Measurements from ENCODE around the gene PAX5. TPM values are rescaled to one million over a fixed set of nuclear protein-coding genes. Genes with fewer than 3 reads are reported as not detected.

Gene PAX5
- total and polyA plus RNA-seq, 2 of the 13 experiments (the other 11 are each of a cell fraction or from before 2014, with no cell fraction given) = not detected

- no peak overlapping the region for H3K9ac ChIP-seq (ENCODE audit: insufficient read depth, low read depth, low read length)
- no peak overlapping the region for H3K4me3 ChIP-seq (replicated peaks in 1 of 3; ENCODE audit: insufficient read depth in 1 of 3, low read depth in 2 of 3, low read length in 3 of 3)
- H3K36me3 ChIP-seq (replicated peaks in 1 of 2; ENCODE audit: control insufficient read depth in 1 of 2, insufficient read depth in 2 of 2, low read length in 2 of 2) = no peaks in the 10 kb centered on the region
- H3K4me2 ChIP-seq (ENCODE audit: low read depth, low read length) = no peak overlapping the region
- H4K20me1 ChIP-seq (ENCODE audit: insufficient read depth, low read length) = no peaks in the 10 kb centered on the region
- DNase-seq (ENCODE audit: low spot score) (no peak), FAIRE-seq (no peak), ATAC-seq (no peak)
- no peak overlapping the region for H3K27ac ChIP-seq (ENCODE audit: extremely low read length, insufficient read depth, low read length)
- intact Hi-C loops (cut with micrococcal nuclease; ENCODE audit: unreplicated experiment) = no loop called here
- H3K4me1 ChIP-seq (ENCODE audit: insufficient read depth, low read length) = no peaks in the 10 kb centered on the region
- TF ChIP-seq SKI (IDR thresholded peaks at IDR 0.05; ENCODE audit: partially characterized antibody) (no peak), SALL1 (CRISPR knock-in tag; IDR thresholded peaks at IDR 0.05) (no peak), ZNF841 (CRISPR knock-in tag; IDR thresholded peaks at IDR 0.05; ENCODE audit: borderline replicate concordance) (no peak), ZNF639 (CRISPR knock-in tag; conservative IDR thresholded peaks at IDR 0.05) (no peak), ARNT2 (CRISPR knock-in tag; IDR thresholded peaks at IDR 0.05; ENCODE audit: low read depth) (no peak), ETV6 (CRISPR knock-in tag; conservative IDR thresholded peaks at IDR 0.05) (no peak), GTF2F1 (IDR thresholded peaks at IDR 0.05; ENCODE audit: low read length) (no peak), FOXO1 (CRISPR knock-in tag; IDR thresholded peaks at IDR 0.05) (no peak), SNAI1 (CRISPR knock-in tag; IDR thresholded peaks at IDR 0.05; ENCODE audit: borderline replicate concordance) (no peak), TARDBP (CRISPR knock-in tag; IDR thresholded peaks at IDR 0.05) (no peak), ZNF143 (CRISPR knock-in tag; IDR thresholded peaks at IDR 0.05) (no peak), SRY (CRISPR knock-in tag; IDR thresholded peaks at IDR 0.05) (no peak), ZFP1 (CRISPR knock-in tag; IDR thresholded peaks at IDR 0.05) (no peak), RAD21 (CRISPR knock-in tag; IDR thresholded peaks at IDR 0.05) (no peak), ZFP90 (CRISPR knock-in tag; IDR thresholded peaks at IDR 0.05; ENCODE audit: borderline replicate concordance) (no peak), ZNF343 (CRISPR knock-in tag; IDR thresholded peaks at IDR 0.05) (no peak)
- TF ChIP-seq, protein P1, sequence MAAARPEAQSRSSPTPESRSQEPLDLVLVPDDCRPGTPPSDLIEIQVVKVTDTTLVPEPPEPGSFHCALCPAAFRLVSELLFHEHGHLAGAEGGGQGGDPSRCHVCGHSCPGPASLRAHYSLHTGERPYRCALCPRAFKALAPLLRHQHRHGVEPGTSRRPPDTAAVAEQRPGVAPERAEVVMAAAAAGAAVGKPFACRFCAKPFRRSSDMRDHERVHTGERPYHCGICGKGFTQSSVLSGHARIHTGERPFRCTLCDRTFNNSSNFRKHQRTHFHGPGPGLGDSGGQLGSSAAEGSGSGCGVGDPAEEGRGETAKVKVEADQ (CRISPR knock-in tag; IDR thresholded peaks at IDR 0.05; ENCODE audit: borderline replicate concordance) = no peak
- TF ChIP-seq, protein P2, sequence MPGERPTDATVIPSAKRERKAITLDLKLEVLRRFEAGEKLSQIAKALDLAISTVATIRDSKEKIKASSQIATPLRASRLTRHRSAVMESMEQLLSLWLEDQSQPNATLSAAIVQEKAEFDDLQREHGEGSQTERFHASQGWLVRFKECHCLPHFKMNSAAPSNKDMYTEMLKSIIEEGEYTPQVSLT (CRISPR knock-in tag; IDR thresholded peaks at IDR 0.05; ENCODE audit: borderline replicate concordance, low read depth) = no peak
- TF ChIP-seq, protein P3, sequence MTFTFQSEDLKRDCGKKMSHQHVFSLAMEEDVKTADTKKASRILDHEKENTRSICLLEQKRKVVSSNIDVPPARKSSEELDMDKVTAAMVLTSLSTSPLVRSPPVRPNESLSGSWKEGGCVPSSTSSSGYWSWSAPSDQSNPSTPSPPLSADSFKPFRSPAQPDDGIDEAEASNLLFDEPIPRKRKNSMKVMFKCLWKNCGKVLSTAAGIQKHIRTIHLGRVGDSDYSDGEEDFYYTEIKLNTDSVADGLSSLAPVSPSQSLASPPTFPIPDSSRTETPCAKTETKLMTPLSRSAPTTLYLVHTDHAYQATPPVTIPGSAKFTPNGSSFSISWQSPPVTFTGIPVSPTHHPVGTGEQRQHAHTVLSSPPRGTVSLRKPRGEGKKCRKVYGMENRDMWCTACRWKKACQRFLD (CRISPR knock-in tag; IDR thresholded peaks at IDR 0.05; ENCODE audit: borderline replicate concordance) = no peak
- no peaks in the 10 kb centered on the region for H3K9me3 ChIP-seq (ENCODE audit: low read length)
- BruUV-seq (replicated peaks) = no TSS peak
- H2AFZ ChIP-seq (ENCODE audit: low read length) = no peak overlapping the region
- ChIA-PET POLR2A (no interaction called here), CTCF (ENCODE audit: low intra/inter-chr PET ratio, low total read pairs) (no interaction called here)
- peaks cover 1 to 52% of the 10 kb centered on the region in 2 experiments; a peak in 4 of 5 replicates for H3K27me3 ChIP-seq (ENCODE audit: control insufficient read depth in 1 of 2, insufficient read depth in 2 of 2, low read length in 2 of 2)
- WGBS (ENCODE audit: low lambda C conversion rate) = 40% methylated on average over 4 of the region's 4 CpGs
- in situ Hi-C loops (cut with HindIII; ENCODE audit: extremely low pct_ligation_motif_present, low pct_unique_long_range_greater_than_20kb) = no loop called here
- no peaks in the 10 kb centered on the region for H3K79me2 ChIP-seq (ENCODE audit: insufficient read depth, low read length)
Measured at GRCh38 chr9:36892279-36892678, 141.8 kb downstream of the PAX5 start.

All from HepG2 (cell line).